Endothelial cell of umbilical vein (primary cell): ENCODE measurements around the gene ESYT3. TPM values are rescaled to one million over a fixed set of nuclear protein-coding genes. Genes with fewer than 3 reads are reported as not detected.

Experiments
- BruUV-seq: library from RNA; stranded (reverse); fragments of 400-500 nt; replicated peaks from 2 replicates; lab custom pipeline; 2021; lab: Mats Ljungman, UMichigan
- CTCF ChIA-PET: fragments of 300-600, 350-600 bp; sonication (Branson Sonifier 250); formaldehyde crosslinking; loops from one replicate; lab custom pipeline; 2021; ENCODE audit warnings: antibody characterized with exemption, inconsistent platforms; lab: Charles Lee
- POLR2A ChIA-PET: fragments of 300-600, 350-600 bp; sonication (Branson Sonifier 250); formaldehyde crosslinking; loops from one replicate; lab custom pipeline; 2021; ENCODE audit warnings: antibody characterized with exemption, inconsistent platforms; lab: Charles Lee
- DNase-seq: peaks from one replicate; pipeline ENCODE4 v3.0.0-alpha.2; 2011; ENCODE audit warnings: low read depth, low spot score
- FAIRE-seq: peaks from 2 replicates; lab custom pipeline; 2011; peaks lifted over from hg19 to GRCh38; lab: Jason Lieb, UNC
- H2AFZ ChIP-seq: 2 replicates; pipeline ENCODE4 v1.6.0; 2012; ENCODE audit warnings: low read depth, low read length, control low read depth, inconsistent platforms
- H3K27ac ChIP-seq: 2 replicates; pipeline ENCODE4 v1.5.1; 2011; ENCODE audit warnings: low read depth, mild to moderate bottlenecking, control low read depth, low read length, moderate library complexity; ENCODE audit not compliant: insufficient read depth
- H3K27me3 ChIP-seq, 2 experiments: 2 replicates each; pipeline versions ENCODE4 v1.6.0 to v1.6.1; 2011; ENCODE audit warnings: low read length in 2 of 2, mixed read lengths in 1 of 2; ENCODE audit not compliant: control insufficient read depth in 2 of 2, insufficient read depth in 2 of 2
- H3K36me3 ChIP-seq, 2 experiments: 2 replicates in 1 of 2; 3 replicates in 1 of 2; pipeline ENCODE4 v1.5.1; 2011; ENCODE audit warnings: low read length in 2 of 2, mild to moderate bottlenecking in 1 of 2, moderate library complexity in 1 of 2; ENCODE audit not compliant: control insufficient read depth in 2 of 2, insufficient read depth in 2 of 2; ENCODE audit errors: extremely low read depth in 1 of 2
- H3K4me1 ChIP-seq: 3 replicates; pipeline ENCODE4 v1.5.1; 2011; ENCODE audit warnings: mild to moderate bottlenecking, low read length; ENCODE audit not compliant: control insufficient read depth, insufficient read depth; ENCODE audit errors: extremely low read depth
- H3K4me2 ChIP-seq: 2 replicates; pipeline ENCODE4 v1.6.1; 2011; ENCODE audit warnings: low read length, control low read depth, mixed read lengths; ENCODE audit not compliant: insufficient read depth
- H3K4me3 ChIP-seq, 3 experiments: fragments of 200-600 bp in 1 of 3; sonication (generic), shearing (Covaris generic) in 1 of 3; replicated peaks in 1 of 3; 2 replicates each; pipeline ENCODE4 v1.5.1; 2011 to 2016; ENCODE audit warnings: control low read depth in 3 of 3, low read length in 3 of 3, mild to moderate bottlenecking in 2 of 3, inconsistent platforms in 1 of 3, low read depth in 1 of 3, moderate library complexity in 1 of 3; ENCODE audit not compliant: insufficient read depth in 1 of 3
- H3K79me2 ChIP-seq: 2 replicates; pipeline ENCODE4 v1.6.0; 2012; ENCODE audit warnings: low read length, inconsistent platforms; ENCODE audit not compliant: control insufficient read depth, insufficient read depth
- H3K9ac ChIP-seq: replicated peaks from 2 replicates; pipeline ENCODE3; 2011; ENCODE audit warnings: low read length, control low read depth; ENCODE audit not compliant: insufficient read depth; ENCODE audit errors: extremely low read depth
- H3K9me1 ChIP-seq: replicated peaks from 3 replicates; pipeline ENCODE4 v1.6.0; 2011; ENCODE audit warnings: mild to moderate bottlenecking, low read length; ENCODE audit not compliant: control insufficient read depth, insufficient read depth; ENCODE audit errors: extremely low read depth
- H3K9me3 ChIP-seq: replicated peaks from 2 replicates; pipeline ENCODE4 v1.5.1; 2012; ENCODE audit warnings: low read length, inconsistent platforms; ENCODE audit not compliant: control insufficient read depth, insufficient read depth
- H4K20me1 ChIP-seq: replicated peaks from 2 replicates; pipeline ENCODE3; 2011; ENCODE audit warnings: mild to moderate bottlenecking, low read length; ENCODE audit not compliant: control insufficient read depth, insufficient read depth; ENCODE audit errors: extremely low read depth
- EZH2 ChIP-seq: IDR thresholded peaks from 2 replicates; pipeline ENCODE4 v1.6.1; 2012; ENCODE audit warnings: borderline replicate concordance, low read depth, mild to moderate bottlenecking, moderate library complexity, low read length, inconsistent platforms; ENCODE audit not compliant: severe bottlenecking
- FOS ChIP-seq: IDR thresholded peaks from 2 replicates; pipeline ENCODE4 v1.6.1; 2011; ENCODE audit warnings: mild to moderate bottlenecking, low read length, moderate library complexity, borderline replicate concordance; ENCODE audit not compliant: insufficient read depth
- GATA2 ChIP-seq: IDR thresholded peaks from 2 replicates; pipeline ENCODE4 v1.7.0; 2011; ENCODE audit warnings: low read depth, mild to moderate bottlenecking, moderate library complexity, mixed read lengths, low read length; ENCODE audit not compliant: insufficient read length, insufficient read depth
- JUN ChIP-seq: IDR thresholded peaks from 2 replicates; pipeline ENCODE4 v1.6.1; 2011; ENCODE audit warnings: borderline replicate concordance, low read depth; ENCODE audit not compliant: insufficient read length, insufficient read depth
- MYC ChIP-seq: IDR thresholded peaks from one replicate; pipeline ENCODE4 v1.6.1; 2011; ENCODE audit warnings: mild to moderate bottlenecking, low read depth, low read length
- POLR2A ChIP-seq: IDR thresholded peaks from 2 replicates; pipeline ENCODE4 v1.6.1; 2012; ENCODE audit warnings: low read depth, mild to moderate bottlenecking, control low read depth, low read length
- POLR2AphosphoS5 ChIP-seq: IDR thresholded peaks from 2 replicates; pipeline ENCODE4 v1.6.1; 2012; ENCODE audit warnings: low read depth, mild to moderate bottlenecking, control low read depth, low read length, moderate library complexity; ENCODE audit not compliant: insufficient read depth
- dilution Hi-C: fragments of 300-500 bp; cut with MboI; formaldehyde crosslinking; loops from one replicate; pipeline ENCODE4 v1.15.0; 2019; ENCODE audit warnings: low sequenced_read_pairs; ENCODE audit not compliant: extremely low pct_ligation_motif_present
- intact Hi-C: fragments of 100-400 bp; cut with micrococcal nuclease; formaldehyde crosslinking; loops from one replicate; pipeline ENCODE4 v1.10.0; 2022
- polyA plus RNA-seq, 4 experiments: library from polyadenylated mRNA; depleted of rRNA in 3 of 4; stranded (reverse) in 3 of 4; unstranded in 1 of 4; fragments of >200 nt; gene quantifications; 2 replicates each; pipeline versions ENCODE4 v1.2.1 to v1.2.3, GENCODE V29; 2011 to 2012; ENCODE audit warnings: missing spikeins in 1 of 4
- total RNA-seq: library from RNA; stranded (reverse); gene quantifications from 2 replicates; pipeline ENCODE4 v1.2.3, GENCODE V29; 2021
- TF ChIP-seq, protein P1 (sequence below): IDR thresholded peaks from 2 replicates; pipeline ENCODE4 v1.6.1; 2011; ENCODE audit not compliant: insufficient read depth, insufficient read length
- TF ChIP-seq, protein P2 (sequence below), 2 donors: IDR thresholded peaks; 1 replicate in 1 of 2; 2 replicates in 1 of 2; pipeline ENCODE4 v1.5.1; 2011; ENCODE audit warnings: low read length in 2 of 2, mild to moderate bottlenecking in 2 of 2, moderate library complexity in 2 of 2, control low read depth in 1 of 2, inconsistent platforms in 1 of 2, low read depth in 1 of 2; ENCODE audit not compliant: insufficient read depth in 1 of 2; ENCODE audit errors: extremely low read depth in 1 of 2

The ESYT3 gene
- total and polyA plus RNA-seq, 2 donors (not counting 3 experiments of a cell fraction or from before 2014, with no cell fraction given), result not detected

DNA sequence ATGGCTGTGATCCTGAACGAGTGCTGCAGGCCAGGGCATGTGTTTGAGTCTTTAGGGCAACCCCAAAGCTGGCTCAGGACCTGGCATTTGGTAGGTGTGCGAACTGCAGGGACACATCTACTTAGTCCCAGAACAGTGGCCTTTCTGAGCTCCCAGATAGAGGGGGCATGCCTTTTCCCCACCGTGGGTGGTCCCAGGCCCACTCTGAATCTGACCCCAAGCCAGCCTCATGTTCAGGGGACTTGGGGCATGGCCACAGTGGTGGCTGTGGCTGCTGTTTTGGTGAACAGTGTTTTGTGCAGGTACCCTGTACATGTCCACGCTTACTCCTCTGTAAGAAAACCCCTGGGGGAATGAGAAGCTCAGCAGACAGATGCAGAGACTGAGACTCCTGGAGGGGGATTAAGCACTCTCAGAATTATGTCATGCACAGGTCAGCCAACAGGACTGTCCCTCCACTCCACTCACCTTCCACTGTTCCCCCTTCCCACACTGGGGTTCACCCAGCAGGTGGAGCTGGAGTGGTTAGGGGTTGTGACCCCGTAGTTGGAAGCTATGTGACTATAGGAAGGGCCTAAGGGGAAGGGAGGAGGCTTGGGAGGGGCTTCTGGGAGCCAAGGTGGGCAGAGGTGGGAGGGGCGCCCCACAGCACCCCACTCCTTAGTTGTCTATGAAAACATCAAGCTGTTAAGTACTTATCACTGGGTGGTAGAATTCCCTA is 16.4 kb downstream of the ESYT3 start:
- CTCF ChIA-PET, result interaction anchor here (0.8 to 1.5 kb wide), 2 partner anchors 9 to 28 kb away, joined by 3 to 4 read pairs; no protein-coding TSS in a partner anchor
- Histone ChIP-seq H3K4me1 (no peaks in the 10 kb centered on the region), H3K79me2 (no peaks in the 10 kb centered on the region), H3K9me1 (no peaks in the 10 kb centered on the region), H3K9ac (no peak overlapping the region), H3K4me2 (no peak overlapping the region), H3K27me3 (no peaks in the 10 kb centered on the region), H3K9me3 (no peaks in the 10 kb centered on the region), H3K4me3 (no peak overlapping the region), H3K36me3 (no peaks in the 10 kb centered on the region), H3K27ac (no peak overlapping the region), H4K20me1 (no peaks in the 10 kb centered on the region), H2AFZ (no peak overlapping the region)
- intact Hi-C loops, result no loop called here
- no peak for DNase-seq
- TF ChIP-seq POLR2AphosphoS5 (no peak), FOS (no peak), GATA2 (no peak), JUN (no peak), POLR2A (no peak), MYC (no peak), EZH2 (no peak)
- TF ChIP-seq, protein P1, sequence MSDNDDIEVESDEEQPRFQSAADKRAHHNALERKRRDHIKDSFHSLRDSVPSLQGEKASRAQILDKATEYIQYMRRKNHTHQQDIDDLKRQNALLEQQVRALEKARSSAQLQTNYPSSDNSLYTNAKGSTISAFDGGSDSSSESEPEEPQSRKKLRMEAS, result no peak
- TF ChIP-seq, protein P2, sequence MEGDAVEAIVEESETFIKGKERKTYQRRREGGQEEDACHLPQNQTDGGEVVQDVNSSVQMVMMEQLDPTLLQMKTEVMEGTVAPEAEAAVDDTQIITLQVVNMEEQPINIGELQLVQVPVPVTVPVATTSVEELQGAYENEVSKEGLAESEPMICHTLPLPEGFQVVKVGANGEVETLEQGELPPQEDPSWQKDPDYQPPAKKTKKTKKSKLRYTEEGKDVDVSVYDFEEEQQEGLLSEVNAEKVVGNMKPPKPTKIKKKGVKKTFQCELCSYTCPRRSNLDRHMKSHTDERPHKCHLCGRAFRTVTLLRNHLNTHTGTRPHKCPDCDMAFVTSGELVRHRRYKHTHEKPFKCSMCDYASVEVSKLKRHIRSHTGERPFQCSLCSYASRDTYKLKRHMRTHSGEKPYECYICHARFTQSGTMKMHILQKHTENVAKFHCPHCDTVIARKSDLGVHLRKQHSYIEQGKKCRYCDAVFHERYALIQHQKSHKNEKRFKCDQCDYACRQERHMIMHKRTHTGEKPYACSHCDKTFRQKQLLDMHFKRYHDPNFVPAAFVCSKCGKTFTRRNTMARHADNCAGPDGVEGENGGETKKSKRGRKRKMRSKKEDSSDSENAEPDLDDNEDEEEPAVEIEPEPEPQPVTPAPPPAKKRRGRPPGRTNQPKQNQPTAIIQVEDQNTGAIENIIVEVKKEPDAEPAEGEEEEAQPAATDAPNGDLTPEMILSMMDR (IDR thresholded peaks at IDR 0.05; ENCODE audit: extremely low read depth in 1 of 2, insufficient read depth in 1 of 2, low read depth in 1 of 2, low read length in 2 of 2), result no peak
- POLR2A ChIA-PET, result no interaction called here
- FAIRE-seq, result no peak
- BruUV-seq, result no TSS peak
- dilution Hi-C loops, result no loop called here
